ENCODE data around the gene FAHD2A.
"Not testable (repeated sequence)": the region's sequence is repeated elsewhere in the genome, so short reads cannot be mapped to it uniquely, and the experiment has no call there.

The FAHD2A gene, protein sequence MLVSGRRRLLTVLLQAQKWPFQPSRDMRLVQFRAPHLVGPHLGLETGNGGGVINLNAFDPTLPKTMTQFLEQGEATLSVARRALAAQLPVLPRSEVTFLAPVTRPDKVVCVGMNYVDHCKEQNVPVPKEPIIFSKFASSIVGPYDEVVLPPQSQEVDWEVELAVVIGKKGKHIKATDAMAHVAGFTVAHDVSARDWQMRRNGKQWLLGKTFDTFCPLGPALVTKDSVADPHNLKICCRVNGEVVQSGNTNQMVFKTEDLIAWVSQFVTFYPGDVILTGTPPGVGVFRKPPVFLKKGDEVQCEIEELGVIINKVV

GRCh38 chr2:95402370-95403203, at the start of gene FAHD2A:
FAHD2A (plus strand) TSS chr2:95402708; CDS start chr2:95405559, 2,851 bp downstream.
- no peaks in the 10 kb centered on the region for H3K27me3 ChIP-seq (ENCODE audit: control insufficient read depth, insufficient read depth, low read length)
- peak within 1 kb of the TSS; percentile 84 for H3K27ac ChIP-seq (ENCODE audit: low read depth, low read length)
- H3K9ac ChIP-seq (ENCODE audit: low read length): peak within 1 kb of the TSS; percentile 84
- H3K4me3 ChIP-seq (ENCODE audit: low read length): peak within 1 kb of the TSS; percentile 96
- H3K36me3 ChIP-seq (ENCODE audit: control insufficient read depth, insufficient read depth, low read length): no peaks in the 10 kb centered on the region
- peaks cover 5% of the 10 kb centered on the region for H3K4me1 ChIP-seq (ENCODE audit: control insufficient read depth, insufficient read depth, low read length)

- no peak overlapping the region for H3K4me3 ChIP-seq (ENCODE audit: low read length)
- no peak overlapping the region for H3K9ac ChIP-seq (ENCODE audit: low read length)
- H3K27ac ChIP-seq (ENCODE audit: low read depth, low read length): no peak overlapping the region
- no peaks in the 10 kb centered on the region for H3K4me1 ChIP-seq (ENCODE audit: control insufficient read depth, insufficient read depth, low read length)
- H3K27me3 ChIP-seq (ENCODE audit: control insufficient read depth, insufficient read depth, low read length): no peaks in the 10 kb centered on the region
- H3K36me3 ChIP-seq (ENCODE audit: control insufficient read depth, insufficient read depth, low read length): no peaks in the 10 kb centered on the region
These were observed 49.4 kb upstream of the FAHD2A start for GRCh38 chr2:95353055-95353575.

DNA sequence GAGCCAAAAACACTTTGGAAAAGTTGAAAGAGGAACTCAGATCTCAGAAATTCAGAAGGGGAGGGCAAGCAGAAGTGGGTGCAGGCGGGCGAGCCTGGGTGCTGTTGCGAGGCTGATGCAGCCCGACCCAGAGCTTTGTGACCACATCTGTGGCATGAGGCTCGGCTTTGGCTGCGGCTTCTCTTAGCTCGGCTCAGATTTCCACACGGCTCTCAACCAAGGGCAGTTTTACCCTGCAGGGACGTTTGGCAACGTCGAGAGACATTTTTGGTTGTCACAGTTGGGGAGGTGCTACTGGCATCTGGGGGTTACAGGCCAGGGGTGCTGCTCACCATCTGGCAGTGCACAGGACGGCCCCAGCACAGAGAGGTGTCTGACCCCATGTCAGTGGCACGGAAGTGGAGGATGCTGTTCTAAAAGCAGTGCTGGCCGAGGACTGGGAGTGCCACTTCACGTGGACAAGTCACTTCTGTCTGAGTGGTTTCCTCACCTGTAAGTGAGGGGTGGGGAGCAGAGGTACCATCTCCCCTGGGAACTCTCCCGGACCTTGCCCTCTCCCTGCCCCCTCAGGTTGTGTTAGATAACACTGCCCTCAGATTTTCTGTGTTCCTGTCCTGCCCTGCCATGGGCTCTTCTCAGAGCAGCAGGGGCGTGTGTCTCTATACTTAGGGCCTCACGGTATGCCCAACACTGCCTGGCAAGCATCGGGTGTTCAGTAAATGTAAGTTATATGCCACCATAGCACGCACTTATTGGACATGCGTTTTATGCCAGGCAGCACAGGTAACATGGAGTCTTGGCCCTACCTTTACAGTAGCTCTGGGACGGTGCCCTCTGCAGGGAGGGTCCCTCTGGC, 48.7 kb upstream of the FAHD2A start:
- H3K4me3 ChIP-seq (ENCODE audit: low read length): no peak overlapping the region

DNA sequence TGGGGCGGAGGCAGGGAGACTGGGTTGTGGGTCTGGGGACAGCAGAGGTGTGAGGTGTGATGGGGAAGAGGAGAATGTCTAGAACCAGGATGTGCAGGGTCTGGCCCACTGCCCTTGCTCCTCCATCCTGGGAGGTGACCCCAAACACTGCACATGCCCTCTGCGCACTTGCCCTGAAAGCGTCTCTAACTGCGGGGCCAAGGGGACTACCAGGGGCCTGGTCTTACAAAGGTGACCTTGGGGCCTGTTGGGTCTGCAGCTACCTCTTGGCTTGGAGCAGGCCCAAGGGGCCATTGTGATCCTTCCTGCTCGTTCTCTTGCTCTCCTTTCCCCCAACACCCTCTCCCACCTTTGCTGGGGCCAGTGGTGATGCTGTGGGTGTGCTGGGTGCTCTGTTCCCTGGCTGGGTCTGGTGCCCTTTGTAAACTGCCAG, 48.0 kb upstream of the FAHD2A start:
- H3K4me1 ChIP-seq (ENCODE audit: control insufficient read depth, insufficient read depth, low read length): no peaks in the 10 kb centered on the region
- H3K4me3 ChIP-seq (ENCODE audit: low read length): no peak overlapping the region
- no peak overlapping the region for H3K9ac ChIP-seq (ENCODE audit: low read length)
- H3K27ac ChIP-seq (ENCODE audit: low read depth, low read length): no peak overlapping the region
- H3K27me3 ChIP-seq (ENCODE audit: control insufficient read depth, insufficient read depth, low read length): no peaks in the 10 kb centered on the region
- no peaks in the 10 kb centered on the region for H3K36me3 ChIP-seq (ENCODE audit: control insufficient read depth, insufficient read depth, low read length)

More for the DNA sequence above, 48.7 kb upstream of the FAHD2A start:
- Histone ChIP-seq H3K27me3 (ENCODE audit: control insufficient read depth, insufficient read depth, low read length) (no peaks in the 10 kb centered on the region), H3K36me3 (ENCODE audit: control insufficient read depth, insufficient read depth, low read length) (no peaks in the 10 kb centered on the region), H3K4me1 (ENCODE audit: control insufficient read depth, insufficient read depth, low read length) (no peaks in the 10 kb centered on the region), H3K27ac (ENCODE audit: low read depth, low read length) (no peak overlapping the region), H3K9ac (ENCODE audit: low read length) (no peak overlapping the region)

DNA sequence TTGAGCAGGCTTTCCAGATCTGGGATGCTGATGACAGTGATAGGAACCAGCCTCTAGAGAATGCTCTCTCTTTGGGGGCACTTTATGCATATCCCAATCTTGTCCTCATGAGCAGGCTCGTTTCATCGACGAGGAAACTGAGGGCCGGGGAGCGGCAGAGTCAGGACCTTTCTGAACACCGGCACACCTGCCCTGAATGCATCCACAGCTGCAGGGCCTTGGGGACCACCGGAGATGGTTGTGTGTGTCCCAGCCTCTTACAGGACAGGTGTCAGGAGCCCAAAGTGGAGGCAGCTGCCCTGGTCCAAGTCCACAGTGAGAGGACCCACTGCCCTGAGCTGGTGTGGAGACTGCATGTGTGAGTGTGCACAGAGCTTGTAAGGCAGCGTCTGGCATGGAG, 47.6 kb upstream of the FAHD2A start:
- no peaks in the 10 kb centered on the region for H3K27me3 ChIP-seq (ENCODE audit: control insufficient read depth, insufficient read depth, low read length)
- no peak overlapping the region for H3K9ac ChIP-seq (ENCODE audit: low read length)
- no peaks in the 10 kb centered on the region for H3K36me3 ChIP-seq (ENCODE audit: control insufficient read depth, insufficient read depth, low read length)
- no peak overlapping the region for H3K27ac ChIP-seq (ENCODE audit: low read depth, low read length)
- H3K4me3 ChIP-seq (ENCODE audit: low read length): no peak overlapping the region
- no peaks in the 10 kb centered on the region for H3K4me1 ChIP-seq (ENCODE audit: control insufficient read depth, insufficient read depth, low read length)

- H3K27me3 ChIP-seq (ENCODE audit: control insufficient read depth, insufficient read depth, low read length); H3K4me1 ChIP-seq (ENCODE audit: control insufficient read depth, insufficient read depth, low read length); H3K36me3 ChIP-seq (ENCODE audit: control insufficient read depth, insufficient read depth, low read length); H3K27ac ChIP-seq (ENCODE audit: low read depth, low read length); H3K4me3 ChIP-seq (ENCODE audit: low read length); H3K9ac ChIP-seq (ENCODE audit: low read length): not testable (repeated sequence)
These were observed 47.0 kb upstream of the FAHD2A start for GRCh38 chr2:95355486-95355885.

DNA sequence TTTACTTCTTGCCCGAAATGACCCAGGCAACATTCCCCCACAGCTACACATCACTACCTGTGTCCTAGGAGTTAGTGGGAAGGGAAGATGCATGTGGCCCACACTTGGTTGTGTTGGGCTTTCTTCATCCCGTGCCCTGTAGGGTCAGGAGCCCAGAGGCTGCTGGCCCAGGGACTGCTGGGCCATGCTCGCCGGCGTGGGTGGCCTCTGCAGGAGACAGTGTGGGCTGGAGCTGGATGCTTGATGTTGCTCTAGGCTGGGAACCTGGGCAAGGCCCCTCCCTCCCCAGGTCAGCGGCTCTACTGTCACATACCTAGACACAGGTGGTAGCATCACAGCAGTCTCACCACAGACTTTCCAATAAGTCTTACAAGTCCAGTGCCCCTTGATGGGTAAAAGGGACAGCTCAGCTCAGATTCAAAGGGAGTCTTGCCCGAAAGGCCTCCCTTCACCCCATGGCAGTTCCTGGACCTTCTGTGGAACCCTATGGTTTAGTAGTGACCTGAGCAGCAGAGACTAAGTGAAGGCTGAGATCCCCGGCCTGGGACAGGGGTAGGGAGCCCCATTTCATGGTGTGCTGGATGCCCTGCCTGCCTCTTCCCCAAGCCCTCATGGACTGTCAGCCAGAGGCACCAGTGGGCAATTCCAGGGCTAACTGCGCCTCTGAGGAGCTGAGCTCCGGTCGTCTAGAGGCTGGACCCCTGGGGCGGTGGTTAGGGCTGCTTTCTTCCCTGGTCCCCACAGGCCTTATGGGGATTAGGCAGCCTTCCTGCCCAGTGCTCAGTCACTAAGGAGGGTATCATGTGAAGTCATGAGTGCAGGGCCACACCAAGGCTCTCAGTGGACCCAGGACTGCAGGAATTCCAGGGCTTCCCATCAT, 45.4 kb upstream of the FAHD2A start:
- no peaks in the 10 kb centered on the region for H3K27me3 ChIP-seq (ENCODE audit: control insufficient read depth, insufficient read depth, low read length)
- H3K36me3 ChIP-seq (ENCODE audit: control insufficient read depth, insufficient read depth, low read length): no peaks in the 10 kb centered on the region

GRCh38 chr2:95357717-95358280, 44.7 kb upstream of the FAHD2A start:
- H3K27me3 ChIP-seq (ENCODE audit: control insufficient read depth, insufficient read depth, low read length): no peaks in the 10 kb centered on the region
- no peak overlapping the region for H3K4me3 ChIP-seq (ENCODE audit: low read length)
- no peaks in the 10 kb centered on the region for H3K4me1 ChIP-seq (ENCODE audit: control insufficient read depth, insufficient read depth, low read length)
- H3K9ac ChIP-seq (ENCODE audit: low read length): no peak overlapping the region
- no peaks in the 10 kb centered on the region for H3K36me3 ChIP-seq (ENCODE audit: control insufficient read depth, insufficient read depth, low read length)
- no peak overlapping the region for H3K27ac ChIP-seq (ENCODE audit: low read depth, low read length)

More for the DNA sequence above, 45.4 kb upstream of the FAHD2A start:
- Histone ChIP-seq H3K4me1 (ENCODE audit: control insufficient read depth, insufficient read depth, low read length) (no peaks in the 10 kb centered on the region), H3K9ac (ENCODE audit: low read length) (no peak overlapping the region), H3K27ac (ENCODE audit: low read depth, low read length) (no peak overlapping the region), H3K4me3 (ENCODE audit: low read length) (no peak overlapping the region)

DNA sequence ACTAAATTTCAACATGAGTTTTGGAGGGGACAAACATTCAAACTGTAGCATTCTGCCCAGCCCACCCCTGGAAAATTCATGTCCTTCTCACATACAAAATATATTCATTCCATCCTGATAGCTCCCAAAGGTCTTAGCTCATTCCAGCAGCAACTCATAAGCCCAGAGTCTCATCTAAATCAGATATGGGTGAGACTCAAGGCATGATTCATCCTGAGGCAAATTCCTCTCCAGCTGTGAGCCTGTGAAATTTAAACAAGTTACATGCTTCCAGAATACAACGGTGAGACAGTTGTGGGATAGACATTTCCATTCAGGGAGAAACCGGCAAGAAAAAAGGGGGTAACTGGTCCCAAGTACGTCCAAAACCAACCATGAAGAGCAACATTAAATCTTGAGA, 43.5 kb upstream of the FAHD2A start:
- H3K27me3 ChIP-seq (ENCODE audit: control insufficient read depth, insufficient read depth, low read length): no peaks in the 10 kb centered on the region
- no peaks in the 10 kb centered on the region for H3K4me1 ChIP-seq (ENCODE audit: control insufficient read depth, insufficient read depth, low read length)
- no peak overlapping the region for H3K4me3 ChIP-seq (ENCODE audit: low read length)
- no peak overlapping the region for H3K27ac ChIP-seq (ENCODE audit: low read depth, low read length)
- H3K36me3 ChIP-seq (ENCODE audit: control insufficient read depth, insufficient read depth, low read length): no peaks in the 10 kb centered on the region
- H3K9ac ChIP-seq (ENCODE audit: low read length): no peak overlapping the region

GRCh38 chr2:95359501-95359930, 43.0 kb upstream of the FAHD2A start:
- no peak overlapping the region for H3K4me3 ChIP-seq (ENCODE audit: low read length)
- no peaks in the 10 kb centered on the region for H3K36me3 ChIP-seq (ENCODE audit: control insufficient read depth, insufficient read depth, low read length)
- no peaks in the 10 kb centered on the region for H3K4me1 ChIP-seq (ENCODE audit: control insufficient read depth, insufficient read depth, low read length)
- H3K9ac ChIP-seq (ENCODE audit: low read length): no peak overlapping the region
- H3K27me3 ChIP-seq (ENCODE audit: control insufficient read depth, insufficient read depth, low read length): no peaks in the 10 kb centered on the region
- no peak overlapping the region for H3K27ac ChIP-seq (ENCODE audit: low read depth, low read length)

Data from rectal smooth muscle tissue (tissue), 1 donor.